Ovary (tissue), 3 donors: ENCODE data around the gene PLEKHS1.

Experiments used
- CTCF ChIP-seq, 3 donors: fragments of 450-650 bp in 2 of 3; fragments of 200-600 bp in 1 of 3; IDR thresholded peaks; one replicate each; pipeline versions ENCODE4 v1.5.1 to v1.8.0; 2016 to 2022; ENCODE audit warnings: antibody characterized with exemption in 3 of 3, mild to moderate bottlenecking in 1 of 3
- POLR2A ChIP-seq: fragments of 450-650 bp; IDR thresholded peaks from one replicate; pipeline ENCODE4 v1.6.1; 2017; ENCODE audit warnings: antibody characterized with exemption, mild to moderate bottlenecking, moderate library complexity
- donor health status: DM: no; HTN: no; CAD: no.

- no peak for TF ChIP-seq CTCF (IDR thresholded peaks at IDR 0.05)
- TF ChIP-seq POLR2A = no peak
Observed at GRCh38 chr10:113751181-113751732, at the start of gene PLEKHS1.
